Measurements from ENCODE around the gene CYP4F22.

GRCh38 chr19:15507068-15508034 lies 974 bp upstream of the CYP4F22 start:
- TF ChIP-seq CTCF (IDR thresholded peaks at IDR 0.05 in 2 of 3, conservative IDR thresholded peaks at IDR 0.05 in 1 of 3; ENCODE audit: control insufficient read depth in 2 of 3, extremely low read depth in 1 of 3, insufficient read depth in 1 of 3, low read depth in 3 of 3, low read length in 3 of 3) = no peak
- TF ChIP-seq TCF12 (IDR thresholded peaks at IDR 0.05; ENCODE audit: low read depth, low read length) = no peak
- no peak for TF ChIP-seq RCOR1 (conservative IDR thresholded peaks at IDR 0.05; ENCODE audit: low read depth, low read length)
- no peak for TF ChIP-seq TAF1 (IDR thresholded peaks at IDR 0.05; ENCODE audit: borderline replicate concordance, low read depth, low read length)
- TF ChIP-seq SUPT20H (IDR thresholded peaks at IDR 0.05; ENCODE audit: borderline replicate concordance, control insufficient read depth, low read depth, low read length) = no peak
- TF ChIP-seq PAX8 (IDR thresholded peaks at IDR 0.05) = no peak
- TF ChIP-seq POLR2AphosphoS5 (IDR thresholded peaks at IDR 0.05; ENCODE audit: low read length) = no peak

Measured in GM12878 (cell line).